Fibroblast of gingiva (primary cell): ENCODE measurements around the gene FRAS1.
"Not testable (repeated sequence)": the region's sequence is repeated elsewhere in the genome, so short reads cannot be mapped to it uniquely, and the experiment has no call there.

Experiments
- DNase-seq: peaks from one replicate; pipeline ENCODE4 v3.0.0-alpha.2; 2011; ENCODE audit warnings: low read depth

Gene FRAS1

DNA sequence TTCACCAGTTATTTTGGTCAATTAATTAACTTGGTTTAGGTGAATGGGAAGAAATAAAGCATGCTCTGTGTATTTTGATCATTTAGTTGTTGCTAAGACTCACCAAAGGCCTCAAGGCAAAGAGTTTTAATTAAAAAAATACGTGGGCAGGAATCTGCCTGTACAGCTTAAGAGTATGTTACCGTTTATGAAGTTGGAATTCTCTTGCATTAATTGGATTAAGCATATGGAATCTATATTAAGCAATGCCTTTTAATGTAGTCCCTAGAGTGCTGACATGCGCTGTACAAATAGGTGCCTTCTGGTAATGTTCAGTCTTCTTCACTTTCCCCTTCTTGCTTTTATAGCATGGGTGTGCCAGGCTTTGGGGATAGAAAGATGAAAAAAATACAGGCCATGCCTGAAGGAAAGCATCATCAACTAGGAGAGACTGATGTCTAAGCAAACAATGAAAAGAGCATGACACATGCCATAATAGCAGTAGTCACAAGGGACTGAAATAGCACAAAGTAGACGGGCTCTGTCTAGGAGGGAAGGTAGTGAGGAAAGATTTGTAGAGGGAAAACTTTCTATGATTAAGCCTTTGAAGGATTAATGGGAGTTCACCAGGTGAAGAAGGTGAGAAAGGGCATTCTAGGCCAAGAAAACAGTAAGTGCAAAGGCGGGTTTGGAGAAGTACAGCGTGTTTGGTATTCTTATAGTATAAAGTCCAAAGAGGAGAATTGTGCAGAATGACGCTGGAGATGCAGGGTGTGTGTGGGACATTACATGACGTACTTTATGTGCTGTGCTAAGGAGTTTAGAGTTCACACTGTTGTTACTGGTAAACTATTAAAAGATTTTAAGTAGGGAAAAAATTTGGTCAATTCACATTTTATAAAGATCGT lies 268.4 kb downstream of the FRAS1 start:
- DNase-seq = peak; percentile 19

GRCh38 chr4:78328591-78328990 lies 271.5 kb downstream of the FRAS1 start:
- not testable (repeated sequence) for DNase-seq

GRCh38 chr4:78331186-78331585 lies 274.1 kb downstream of the FRAS1 start:
- DNase-seq = no peak

- DNase-seq = no peak
Observed at GRCh38 chr4:78331965-78332364, 274.8 kb downstream of the FRAS1 start.

DNA sequence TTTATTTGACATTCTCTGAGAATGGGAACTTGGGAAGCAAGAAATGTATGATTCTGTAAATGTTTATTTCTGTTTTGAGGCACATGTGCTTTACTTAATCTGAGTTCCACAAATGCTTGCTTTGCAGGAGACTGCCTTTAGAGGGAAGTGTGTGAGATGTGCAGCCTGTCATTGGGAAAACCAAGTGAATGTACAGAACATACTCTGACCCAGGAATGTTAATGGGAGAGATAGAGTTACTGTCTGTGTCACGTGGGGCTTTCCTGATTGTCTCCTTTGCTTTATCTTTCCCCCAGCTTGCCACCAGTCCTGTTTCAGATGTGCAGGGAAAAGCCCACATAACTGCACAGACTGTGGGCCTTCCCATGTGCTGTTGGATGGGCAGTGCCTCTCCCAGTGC lies 275.9 kb downstream of the FRAS1 start:
- peak; percentile 3 for DNase-seq

DNA sequence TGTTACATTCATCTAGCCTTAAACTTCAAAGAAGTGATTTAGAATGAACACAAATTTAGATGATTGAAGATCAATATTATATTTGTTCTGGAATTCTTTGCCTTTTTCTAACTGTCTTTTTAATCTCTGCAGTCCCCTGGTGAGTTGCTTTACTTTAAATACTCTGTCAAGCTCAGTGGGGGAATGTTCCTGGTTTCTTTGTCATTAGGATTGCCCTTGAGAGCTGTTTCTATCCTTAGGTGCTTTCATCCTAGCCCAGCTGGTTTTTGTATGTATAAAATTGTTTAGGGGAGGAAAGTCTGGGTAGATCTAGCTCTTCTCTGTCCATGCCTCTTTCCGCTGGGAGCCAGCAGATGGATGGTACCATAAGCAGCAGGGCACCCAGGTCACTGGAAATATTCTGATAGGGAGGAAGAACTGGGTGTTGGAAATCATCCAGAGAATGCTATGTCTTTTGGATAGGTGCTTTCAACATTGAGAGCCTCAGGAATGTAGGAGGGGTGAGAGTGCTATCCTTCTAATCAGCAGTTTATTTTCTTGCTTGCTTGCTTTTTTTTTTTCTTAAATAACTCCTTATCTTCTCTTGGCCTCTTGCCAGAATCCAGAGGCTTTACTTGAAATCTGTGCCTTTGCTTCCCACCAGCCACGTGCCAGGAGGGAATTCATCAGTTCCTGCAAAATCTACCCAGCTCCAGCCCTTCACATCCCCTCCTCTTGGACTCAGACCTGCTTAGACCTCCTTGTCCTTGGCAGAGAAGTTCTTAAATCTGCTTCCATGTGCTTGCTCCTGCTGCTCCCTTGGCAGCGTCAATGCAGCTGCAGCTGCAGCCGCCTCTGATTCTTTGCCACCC lies 279.2 kb downstream of the FRAS1 start:
- DNase-seq = peak; percentile 2

DNA sequence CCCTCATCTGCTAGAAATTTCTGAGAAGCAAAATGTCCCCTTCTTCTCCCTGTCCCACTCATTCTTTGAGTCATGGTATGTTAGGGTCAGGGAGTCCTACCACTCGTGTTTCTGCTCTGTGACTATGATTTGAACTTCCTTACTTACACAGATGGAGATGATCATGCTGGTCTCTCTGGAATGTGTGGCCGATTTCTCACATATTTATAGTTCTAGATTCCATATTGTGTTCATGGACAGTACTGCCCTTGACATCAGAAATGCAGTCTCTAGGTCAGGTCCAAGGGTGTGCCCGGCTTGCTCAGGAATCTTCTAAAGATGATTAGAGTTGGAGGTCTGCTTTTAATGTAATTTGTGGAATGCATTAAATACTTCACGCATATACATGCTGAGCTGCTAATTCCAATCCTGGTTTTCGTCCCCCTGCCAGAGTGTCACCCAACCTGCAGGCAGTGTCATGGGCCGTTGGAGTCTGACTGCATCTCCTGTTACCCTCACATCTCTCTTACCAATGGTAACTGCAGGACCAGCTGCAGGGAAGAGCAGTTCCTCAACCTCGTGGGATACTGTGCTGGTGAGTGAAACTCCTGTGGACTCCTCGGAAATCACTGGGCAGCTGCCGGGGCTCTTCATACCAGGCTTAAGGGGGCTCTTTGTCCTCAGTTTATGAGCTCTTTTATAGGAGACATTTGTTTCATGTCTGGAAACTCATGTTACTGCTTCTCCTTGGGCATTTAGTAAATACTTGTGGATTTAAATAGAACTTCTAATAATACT lies 280.3 kb downstream of the FRAS1 start:
- DNase-seq = peak; percentile 6

- DNase-seq = no peak
Observed at GRCh38 chr4:78342125-78342524, 285.0 kb downstream of the FRAS1 start.

- DNase-seq = no peak
Observed at GRCh38 chr4:78343682-78344081, 286.6 kb downstream of the FRAS1 start.

DNA sequence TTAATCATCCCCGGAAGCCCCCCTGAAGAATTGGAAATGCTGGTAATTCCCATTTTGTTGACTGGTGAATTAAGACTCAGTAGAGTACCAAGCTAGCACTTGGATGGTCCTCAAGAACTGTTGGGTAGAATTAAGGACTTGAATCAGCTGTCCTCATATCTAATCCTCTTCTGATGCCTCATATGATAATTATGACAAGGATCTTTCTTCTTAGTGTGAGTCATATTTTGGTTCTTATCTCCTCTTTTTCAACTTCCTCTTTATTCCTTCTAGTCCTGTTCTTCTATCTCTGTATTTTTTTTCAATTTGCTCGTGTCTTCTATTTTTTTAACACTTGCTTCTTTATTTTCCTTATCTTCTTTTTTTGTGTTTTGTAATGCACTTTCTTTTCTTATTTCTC lies 288.1 kb downstream of the FRAS1 start:
- no peak for DNase-seq

GRCh38 chr4:78346222-78346621 lies 289.1 kb downstream of the FRAS1 start:
- no peak for DNase-seq

DNA sequence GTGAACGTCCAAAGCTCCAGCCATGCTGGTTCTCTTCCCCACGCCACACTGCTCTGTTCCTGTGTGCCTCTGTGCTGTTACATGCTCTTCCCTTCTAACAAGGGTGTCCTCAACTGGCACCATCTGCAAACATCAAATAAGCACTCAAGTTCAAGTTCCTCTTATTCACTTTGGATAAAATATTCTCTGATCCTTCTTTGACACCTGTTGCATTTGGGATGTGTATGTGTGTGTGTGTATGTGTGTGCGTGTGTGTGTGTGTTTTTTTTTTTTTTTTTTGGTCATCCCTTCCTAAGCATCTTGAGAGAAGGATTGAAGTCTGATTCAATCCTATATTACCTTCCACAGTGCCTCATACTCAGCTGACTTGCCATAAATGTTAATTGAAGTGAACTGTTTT lies 290.4 kb downstream of the FRAS1 start:
- no peak for DNase-seq

DNA sequence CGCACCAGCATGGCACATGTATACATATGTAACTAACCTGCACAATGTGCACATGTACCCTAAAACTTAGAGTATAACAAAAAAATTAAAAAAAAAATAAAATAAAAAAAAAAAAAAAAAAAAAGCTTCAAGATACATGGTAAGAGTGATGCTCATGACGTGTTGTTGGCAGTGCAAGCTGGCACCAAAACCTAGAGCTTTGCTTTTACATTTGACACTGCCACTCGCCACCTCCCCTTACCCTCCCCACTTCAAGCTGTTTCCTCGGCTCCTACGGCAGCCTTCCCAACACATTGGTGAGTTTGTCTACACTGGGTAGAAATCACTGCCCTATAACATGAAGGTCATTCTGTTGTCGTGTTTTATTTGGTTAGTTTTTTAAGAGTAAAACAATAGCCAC lies 296.8 kb downstream of the FRAS1 start:
- no peak for DNase-seq

GRCh38 chr4:78354782-78355181 lies 297.7 kb downstream of the FRAS1 start:
- DNase-seq = no peak

- DNase-seq = no peak
Observed at GRCh38 chr4:78355306-78355705, 298.2 kb downstream of the FRAS1 start.

GRCh38 chr4:78356251-78356786 lies 299.2 kb downstream of the FRAS1 start:
- DNase-seq = no peak

DNA sequence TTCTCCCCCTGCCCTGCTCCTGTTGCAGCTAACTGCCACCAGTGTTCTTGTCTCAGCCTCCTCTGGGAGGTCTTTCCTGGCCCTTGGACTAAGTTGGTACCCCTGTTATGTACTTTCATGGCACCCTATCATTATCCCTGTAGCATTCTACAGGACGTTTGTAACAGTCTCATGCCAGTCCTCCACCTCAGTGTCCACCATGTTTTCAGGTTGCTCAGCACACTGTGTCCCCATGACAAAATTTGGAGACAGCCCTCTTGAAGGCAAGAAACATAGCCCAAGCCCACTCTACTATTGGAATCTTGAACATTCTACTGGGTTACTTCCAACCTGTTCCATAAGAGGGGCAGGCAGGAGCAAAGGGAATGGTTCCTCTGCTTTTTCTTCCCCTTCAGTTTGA lies 300.0 kb downstream of the FRAS1 start:
- no peak for DNase-seq

- DNase-seq = no peak
Observed at GRCh38 chr4:78360466-78360865, 303.3 kb downstream of the FRAS1 start.

DNA sequence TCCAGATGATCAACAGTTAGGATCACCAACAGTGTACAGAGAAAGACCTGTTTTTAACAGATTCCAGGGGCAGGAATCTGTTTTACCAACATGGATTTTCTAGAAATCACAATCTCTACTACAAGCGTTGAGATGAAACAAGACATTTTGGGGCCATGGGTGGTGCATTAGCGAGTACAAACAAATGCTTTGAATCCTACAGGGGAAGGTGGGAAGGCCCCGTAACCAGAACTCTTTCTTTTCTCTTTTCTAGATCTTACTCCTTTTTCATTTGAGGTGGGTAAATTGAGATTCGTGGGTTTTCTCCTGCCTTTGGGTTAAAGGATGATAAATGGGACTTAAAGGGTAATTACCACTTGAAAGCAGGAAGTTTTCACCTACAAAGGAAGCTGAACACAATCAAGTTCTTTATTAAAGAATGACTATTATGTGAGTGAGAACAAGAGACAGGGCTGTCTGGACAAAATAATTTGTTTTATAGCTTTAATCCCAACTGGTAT lies 304.5 kb downstream of the FRAS1 start:
- no peak for DNase-seq

GRCh38 chr4:78362310-78362709 lies 305.2 kb downstream of the FRAS1 start:
- no peak for DNase-seq

GRCh38 chr4:78363031-78363570 lies 306.0 kb downstream of the FRAS1 start:
- no peak for DNase-seq

DNA sequence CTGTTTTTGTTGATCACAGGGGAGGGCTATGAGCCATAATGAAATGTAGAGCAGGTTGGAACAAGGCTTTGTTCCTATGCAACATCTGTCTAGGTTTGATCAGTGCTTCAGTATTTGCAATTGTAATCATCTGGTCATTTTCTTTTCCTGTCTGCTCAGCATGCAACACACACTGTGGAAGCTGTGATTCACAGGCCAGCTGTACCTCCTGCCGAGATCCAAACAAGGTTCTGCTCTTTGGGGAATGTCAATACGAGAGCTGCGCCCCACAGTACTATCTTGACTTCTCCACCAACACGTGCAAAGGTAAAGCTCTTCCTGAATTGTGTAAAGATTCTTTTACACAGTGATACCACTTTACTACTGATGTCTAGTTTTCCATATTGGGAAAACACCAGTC lies 312.6 kb downstream of the FRAS1 start:
- DNase-seq = peak; percentile 14
